Peyer's patch (tissue), 4 donors: ENCODE measurements around the gene NRIP1.

Experiments used
- CTCF ChIP-seq, 6 experiments: fragments of 450-650 bp in 4 of 6; fragments of 200-600 bp in 2 of 6; sonication (generic) in 1 of 6; IDR thresholded peaks; one replicate each; pipeline ENCODE4 v1.5.1; 2017 to 2019; ENCODE audit warnings: antibody characterized with exemption in 6 of 6, mild to moderate bottlenecking in 3 of 6, moderate library complexity in 1 of 6
- POLR2A ChIP-seq, 2 donors: fragments of 450-650 bp; IDR thresholded peaks; one replicate each; pipeline ENCODE4 v1.5.1; 2017; ENCODE audit warnings: antibody characterized with exemption in 2 of 2, mild to moderate bottlenecking in 2 of 2, moderate library complexity in 2 of 2

GRCh38 chr21:14988760-14989159 is 76.0 kb downstream of the NRIP1 start:
- no peak for TF ChIP-seq CTCF (IDR thresholded peaks at IDR 0.05)
- no peak for TF ChIP-seq POLR2A (IDR thresholded peaks at IDR 0.05)
